Central memory CD4-positive, alpha-beta T cell (primary cell): Measurements from ENCODE around the gene GNAL.
"Not testable (repeated sequence)": the region's sequence is repeated elsewhere in the genome, so short reads cannot be mapped to it uniquely, and the experiment has no call there.

ENCODE experiments used
- DNase-seq: peaks from one replicate; pipeline ENCODE4 v3.0.0; 2022

GNAL gene

DNA sequence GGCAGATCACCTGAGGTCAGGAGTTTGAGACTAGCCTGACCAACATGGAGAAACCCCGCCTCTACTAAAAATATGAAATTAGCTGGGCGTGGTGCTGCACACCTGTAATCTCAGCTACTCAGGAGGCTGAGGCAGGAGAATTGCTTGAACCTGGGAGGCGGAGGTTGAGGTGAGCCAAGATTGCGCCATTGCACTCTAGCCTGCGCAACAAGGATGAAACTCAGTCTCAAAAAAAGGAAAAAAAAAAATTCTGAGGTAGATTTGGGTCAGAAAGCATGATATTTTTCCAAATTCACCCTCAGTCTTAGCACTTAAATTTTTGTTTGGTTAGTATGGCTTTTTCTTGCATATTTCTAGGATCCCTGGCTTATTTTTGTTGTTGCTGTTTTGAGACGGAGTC is 165.5 kb downstream of the GNAL start:
- DNase-seq, result not testable (repeated sequence)

DNA sequence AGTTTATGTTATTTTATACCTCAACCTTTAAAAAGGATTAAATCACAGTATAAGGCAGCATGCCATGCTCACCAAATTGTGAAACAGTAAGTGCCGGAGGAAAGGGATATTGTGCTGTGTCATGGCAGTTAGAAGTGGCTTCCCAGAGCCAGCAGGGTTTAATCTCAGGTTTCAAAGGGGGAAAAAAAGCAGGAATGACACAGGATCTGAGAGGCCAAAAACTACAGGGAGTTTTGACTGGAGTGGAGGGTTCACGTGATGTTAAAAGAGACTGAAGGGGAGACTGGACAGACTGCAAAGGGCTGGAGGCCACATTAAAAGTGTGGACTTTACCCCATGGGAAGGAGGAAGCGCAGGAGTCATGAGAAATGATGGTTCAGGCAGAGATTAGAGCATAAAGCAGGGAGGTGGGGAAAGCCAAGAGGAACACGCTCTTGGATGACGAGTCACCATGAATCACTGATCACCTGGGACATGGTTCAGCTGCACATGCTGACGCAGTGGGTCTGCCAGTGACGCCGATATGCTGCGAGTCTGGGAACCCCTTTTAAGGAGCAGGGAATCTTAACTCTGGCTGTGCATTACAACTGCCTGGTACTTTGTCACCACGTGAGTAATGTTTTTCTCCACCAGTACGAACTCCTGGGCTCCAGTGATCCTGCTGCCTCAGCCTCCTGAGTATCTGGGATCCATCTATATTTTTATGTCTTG is 168.3 kb downstream of the GNAL start:
- no peak for DNase-seq

- no peak for DNase-seq
These were observed 170.3 kb downstream of the GNAL start for GRCh38 chr18:11859282-11859830.

GRCh38 chr18:11859903-11860407 is 170.9 kb downstream of the GNAL start:
- no peak for DNase-seq

DNA sequence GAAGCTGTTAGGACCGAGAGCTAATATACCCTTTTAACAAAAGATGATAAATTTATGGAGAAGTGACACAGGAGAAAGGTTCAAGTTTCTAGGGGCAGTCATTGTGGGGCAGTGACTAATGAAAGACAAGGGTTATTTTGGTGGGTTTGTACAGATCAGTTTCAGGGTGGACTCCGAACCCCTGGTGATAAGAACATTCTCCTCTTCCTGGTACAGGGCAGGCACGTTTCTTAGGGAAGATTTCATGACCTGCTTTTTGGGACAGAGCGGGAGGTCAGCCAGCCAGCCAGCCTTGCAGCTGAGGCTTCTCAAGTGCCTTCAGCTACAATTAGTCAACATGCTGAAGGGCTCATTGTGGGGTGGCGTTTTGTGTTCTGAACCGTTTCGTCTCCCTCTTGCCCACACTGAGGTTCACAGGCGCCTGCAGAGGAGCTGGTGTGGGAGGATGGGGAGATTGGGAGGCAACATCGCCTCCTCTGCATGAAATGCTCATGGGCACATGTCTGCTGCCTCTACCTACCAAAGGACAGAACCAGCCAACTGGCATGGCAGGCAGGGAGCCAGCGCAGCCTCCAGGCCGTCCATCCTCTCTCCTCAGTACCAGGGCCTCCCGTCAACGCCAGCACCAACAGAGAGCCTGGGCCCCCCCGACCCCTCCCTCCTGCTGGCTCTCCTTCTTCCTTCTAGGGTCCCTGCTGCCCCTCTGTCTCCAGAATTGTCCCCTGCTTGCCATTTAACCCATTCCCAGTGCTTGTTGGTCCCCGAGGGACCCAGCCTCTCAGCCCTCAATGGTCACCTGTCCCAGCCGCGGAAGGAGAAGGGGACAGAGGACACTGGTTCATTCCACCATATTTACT is 171.8 kb downstream of the GNAL start:
- DNase-seq, result no peak

DNA sequence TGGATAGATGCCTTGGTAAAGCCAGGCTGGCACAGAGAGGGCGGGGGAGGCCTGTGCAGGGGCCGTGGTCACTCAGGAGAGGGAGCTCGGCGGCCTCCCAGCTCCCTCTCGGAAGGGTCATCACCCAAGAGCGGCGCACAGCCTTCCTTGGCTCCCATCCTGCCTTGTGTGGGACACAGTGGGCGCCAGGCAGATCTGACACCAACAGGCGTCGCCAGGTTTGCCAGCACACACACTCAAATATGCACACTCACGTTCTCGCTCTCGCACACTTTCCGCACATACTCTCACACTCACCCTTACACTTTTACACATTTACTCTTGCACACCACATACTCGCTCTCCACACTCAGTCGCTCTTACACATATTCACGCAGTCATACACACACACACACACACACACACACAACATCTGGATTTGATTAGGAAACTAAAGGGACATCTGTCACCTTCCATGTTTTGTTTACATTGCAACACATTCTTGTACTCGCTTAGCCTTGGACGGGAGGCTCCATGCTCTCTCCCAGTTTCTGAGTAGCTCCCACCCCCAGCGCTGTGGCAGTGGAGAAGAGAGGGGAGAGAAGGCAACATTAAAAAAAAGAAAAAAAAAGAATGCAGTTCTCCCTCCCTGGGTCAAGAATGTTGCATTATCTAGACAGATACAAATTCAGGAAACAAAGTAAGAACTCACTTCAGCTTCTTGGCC is 172.7 kb downstream of the GNAL start:
- no peak for DNase-seq

- DNase-seq, result no peak
These were observed 173.5 kb downstream of the GNAL start for GRCh38 chr18:11862468-11863137.

GRCh38 chr18:11864471-11864870 is 175.4 kb downstream of the GNAL start:
- no peak for DNase-seq

DNA sequence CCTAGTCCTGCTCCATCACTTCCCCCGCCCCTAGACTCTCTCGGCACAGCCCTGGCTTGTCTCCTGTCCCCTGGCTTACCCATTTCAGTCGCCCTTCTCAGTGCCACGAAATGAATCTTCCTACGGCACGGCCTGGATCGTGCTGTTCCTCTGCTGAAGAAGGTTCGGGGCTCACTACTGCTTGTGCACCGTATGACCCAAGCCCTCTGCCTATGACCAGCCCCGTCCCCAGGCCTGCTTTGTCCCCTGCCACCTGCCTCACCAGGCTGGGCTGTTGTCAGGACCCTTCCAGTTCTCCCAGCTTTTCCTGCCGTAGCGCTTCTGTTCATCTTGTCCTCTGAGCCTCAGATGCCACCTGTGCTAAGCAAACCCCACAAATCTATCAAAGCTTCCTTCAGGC is 176.0 kb downstream of the GNAL start:
- DNase-seq, result no peak

GRCh38 chr18:11866329-11866728 is 177.3 kb downstream of the GNAL start:
- DNase-seq, result no peak

DNA sequence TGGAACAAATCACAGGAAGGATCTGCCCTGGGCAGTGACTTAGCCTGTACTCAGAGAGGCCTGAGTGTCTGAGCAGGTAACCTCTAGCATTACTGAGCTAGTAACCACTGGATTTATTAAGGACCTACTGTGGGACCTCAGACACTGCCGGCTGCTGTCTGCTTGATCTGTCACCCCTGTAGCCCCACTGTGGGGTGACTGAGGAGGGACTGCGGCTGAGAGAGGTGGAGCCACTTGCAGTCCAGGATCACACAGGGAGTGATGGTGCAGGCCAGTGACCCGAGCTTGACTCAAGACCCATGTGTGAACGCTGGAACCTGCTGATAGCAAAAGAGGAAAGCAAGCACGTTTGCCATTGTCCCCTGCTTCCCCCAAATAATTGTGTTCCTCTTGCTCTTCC is 177.7 kb downstream of the GNAL start:
- no peak for DNase-seq

GRCh38 chr18:11868230-11868629 is 179.2 kb downstream of the GNAL start:
- DNase-seq, result no peak

DNA sequence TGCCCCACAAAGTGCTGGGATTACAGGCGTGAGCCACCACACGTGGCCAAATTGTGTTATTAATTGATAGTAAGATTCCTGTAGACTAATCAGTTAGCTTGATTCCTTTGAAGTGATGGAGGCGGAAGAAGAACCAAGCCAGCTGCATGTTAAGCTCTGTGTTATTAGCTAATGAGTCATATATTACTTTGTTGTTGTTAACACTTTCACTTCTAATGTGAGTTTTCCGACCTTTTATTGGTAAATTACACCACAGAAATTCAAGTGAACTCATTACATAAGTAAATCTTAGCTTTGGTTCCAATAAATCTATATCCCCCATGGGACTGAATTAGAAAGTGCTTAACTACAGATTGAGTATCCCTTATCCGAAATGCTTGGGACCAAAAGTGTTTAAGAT is 182.4 kb downstream of the GNAL start:
- DNase-seq, result no peak

DNA sequence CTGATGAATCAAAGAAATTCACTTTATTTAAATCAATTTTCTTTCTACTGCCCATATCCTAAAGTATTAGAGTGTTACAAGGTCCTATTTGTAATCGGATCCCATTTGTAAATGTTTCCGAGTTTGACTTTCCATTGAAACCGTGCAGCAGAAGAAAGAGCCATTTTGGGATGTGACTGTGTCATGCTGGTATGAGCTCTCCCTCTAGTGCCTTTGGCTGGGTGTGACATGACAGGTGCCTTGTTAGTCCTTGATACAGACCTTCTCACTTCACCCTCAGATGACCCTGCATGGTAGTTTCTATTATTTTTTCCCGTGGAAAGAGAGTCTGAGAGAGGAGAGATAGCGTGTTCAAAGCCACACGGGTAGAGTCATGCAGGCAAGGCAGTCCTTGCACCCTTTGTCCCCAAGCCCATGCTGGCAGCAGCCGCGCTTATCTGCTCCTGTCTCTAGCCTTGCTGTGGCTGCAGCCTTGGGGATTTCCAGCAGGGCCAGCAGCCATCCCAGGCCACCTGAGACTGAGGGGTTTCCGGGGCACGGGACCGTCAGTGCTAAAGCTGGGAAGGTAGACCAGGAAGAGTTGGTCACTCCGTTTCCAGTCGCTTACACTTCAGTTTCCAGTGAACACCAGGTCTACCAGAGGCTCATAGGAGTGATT is 183.5 kb downstream of the GNAL start:
- DNase-seq, result no peak

DNA sequence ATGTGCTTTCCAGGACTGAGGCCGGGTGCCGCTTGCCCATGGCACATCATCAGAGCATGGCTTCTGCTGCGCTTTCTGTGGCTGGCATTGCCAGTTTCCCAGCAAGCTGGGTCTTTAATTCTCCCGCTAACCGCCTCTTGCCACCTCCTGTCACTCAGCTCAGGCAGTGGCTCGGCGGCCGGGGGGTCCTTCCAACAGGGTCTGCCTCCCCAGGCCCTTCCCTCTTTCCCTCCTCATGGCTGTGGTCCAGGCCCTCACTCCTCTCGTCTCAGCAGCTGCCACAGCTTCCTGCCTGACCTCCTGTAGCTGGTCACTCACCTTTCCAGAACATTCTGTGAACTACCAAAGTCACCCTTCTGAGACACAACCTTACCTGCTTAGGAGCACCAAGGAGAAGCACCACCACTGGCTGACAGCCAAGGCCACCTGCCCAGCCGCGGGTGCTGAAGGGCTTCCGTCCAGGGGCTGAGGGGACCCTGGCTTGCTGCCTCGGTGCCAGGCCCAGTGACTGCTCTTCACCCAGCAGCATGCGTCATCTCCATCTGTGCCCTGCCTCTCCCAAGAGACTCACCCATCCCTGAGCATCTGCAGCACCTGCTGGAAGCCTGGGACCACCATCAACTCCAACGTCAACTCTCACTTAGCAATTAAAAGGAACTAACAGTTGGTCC is 184.7 kb downstream of the GNAL start:
- DNase-seq, result no peak

DNA sequence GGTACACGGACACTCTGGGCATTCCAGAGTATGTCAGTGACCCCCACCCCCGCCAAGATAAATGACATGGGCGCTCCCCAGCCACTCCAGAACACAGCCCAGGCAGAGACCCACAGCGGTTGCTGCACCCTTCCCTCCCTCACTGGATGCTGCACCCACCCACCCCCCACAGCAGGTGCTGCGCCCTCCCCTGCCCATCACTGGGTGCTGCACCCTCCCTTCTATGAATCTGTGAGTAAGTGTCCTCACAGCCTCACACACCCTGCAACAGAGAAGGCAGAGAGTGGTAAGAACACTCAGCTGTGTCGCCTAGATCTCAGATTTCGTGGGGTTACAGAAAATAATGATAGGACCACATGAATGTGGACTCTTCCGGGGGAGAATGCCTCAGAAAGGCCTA is 185.6 kb downstream of the GNAL start:
- no peak for DNase-seq

GRCh38 chr18:11877497-11878135 is 188.6 kb downstream of the GNAL start:
- DNase-seq, result no peak

DNA sequence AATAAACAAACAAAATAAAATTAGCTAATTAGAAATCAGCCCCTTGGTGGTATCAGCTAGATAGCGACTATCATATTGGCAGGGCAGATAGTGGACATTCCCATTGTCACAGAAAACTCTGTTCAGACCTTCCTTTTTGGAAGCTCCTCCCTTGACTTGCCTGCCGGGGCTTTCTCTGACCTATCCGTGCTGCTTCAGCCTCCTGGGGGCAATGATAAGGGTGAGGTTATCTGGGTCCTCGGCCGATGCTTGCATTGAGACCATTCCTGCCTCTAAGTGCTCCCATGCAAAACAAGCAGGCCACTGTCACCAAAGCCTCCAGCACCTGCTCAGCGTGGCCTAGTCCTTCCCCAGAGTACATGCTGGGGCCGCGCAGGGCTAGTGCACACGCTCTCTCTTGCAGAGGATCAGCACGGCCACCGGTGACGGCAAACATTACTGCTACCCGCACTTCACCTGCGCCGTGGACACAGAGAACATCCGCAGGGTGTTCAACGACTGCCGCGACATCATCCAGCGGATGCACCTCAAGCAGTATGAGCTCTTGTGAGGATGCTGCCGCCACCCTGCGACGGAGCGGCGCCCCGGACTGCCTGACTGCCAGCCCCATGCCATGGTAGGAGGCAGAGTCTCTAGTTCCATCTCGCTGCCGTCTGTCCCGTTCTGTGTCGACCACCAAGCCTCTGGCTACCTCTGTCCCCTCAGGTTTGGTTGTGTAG is 191.7 kb downstream of the GNAL start:
- DNase-seq, result no peak

GRCh38 chr18:11882636-11883035 is 193.6 kb downstream of the GNAL start:
- no peak for DNase-seq

GRCh38 chr18:11883153-11883552 is 194.1 kb downstream of the GNAL start:
- DNase-seq, result no peak
